ENCODE results near the gene FTO. TPM values are rescaled to one million over a fixed set of nuclear protein-coding genes. Genes with fewer than 3 reads are reported as not detected.

Gene FTO
- total and polyA plus RNA-seq, 2 of the 13 experiments (the other 11 are each of a cell fraction or from before 2014, with no cell fraction given) = 41.6 to 55.8 TPM

DNA sequence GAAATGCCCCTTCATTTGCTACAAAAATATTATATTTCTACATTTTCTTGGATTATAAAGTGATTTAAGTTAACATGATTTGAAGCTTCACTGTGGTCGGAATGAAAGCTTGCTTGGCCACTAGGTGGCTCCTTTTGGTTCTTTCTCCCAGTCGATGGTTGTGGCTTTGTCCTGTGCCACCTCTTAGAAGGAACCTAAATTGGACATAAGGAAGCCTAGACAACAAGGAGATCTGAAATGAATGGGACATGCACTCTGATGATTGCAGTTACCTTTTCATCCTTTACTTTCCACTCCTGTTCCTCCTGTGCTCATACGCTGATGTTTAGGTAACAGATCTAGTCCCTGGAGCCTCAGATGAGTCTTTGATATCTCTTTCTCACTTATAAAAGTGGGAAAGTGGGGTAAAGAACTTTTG lies 39.2 kb downstream of the FTO start:
- H3K36me3 ChIP-seq (replicated peaks in 1 of 2; ENCODE audit: control insufficient read depth in 1 of 2, insufficient read depth in 2 of 2, low read length in 2 of 2) = no peaks in the 10 kb centered on the region
- no peak overlapping the region for H3K4me3 ChIP-seq (replicated peaks in 1 of 3; ENCODE audit: insufficient read depth in 1 of 3, low read depth in 2 of 3, low read length in 3 of 3)
- peak; percentile 72 for ATAC-seq
- intact Hi-C loops (cut with micrococcal nuclease; ENCODE audit: unreplicated experiment) (no loop called here), in situ Hi-C loops (cut with HindIII; ENCODE audit: extremely low pct_ligation_motif_present, low pct_unique_long_range_greater_than_20kb) (no loop called here)
- WGBS (ENCODE audit: low lambda C conversion rate) = 59% methylated on average over 3 of the region's 3 CpGs
- no peaks in the 10 kb centered on the region for H3K27me3 ChIP-seq (ENCODE audit: control insufficient read depth in 1 of 2, insufficient read depth in 2 of 2, low read length in 2 of 2)
- peak; percentile 39 for DNase-seq (ENCODE audit: low spot score)
- BruUV-seq (replicated peaks) = no TSS peak
- no peaks in the 10 kb centered on the region for H4K20me1 ChIP-seq (ENCODE audit: insufficient read depth, low read length)
- H3K4me2 ChIP-seq (ENCODE audit: low read depth, low read length) = no peak overlapping the region
- H3K9me3 ChIP-seq (ENCODE audit: low read length) = peaks cover 4% of the 10 kb centered on the region; the same call in 1 of the 2 replicates
- H3K4me1 ChIP-seq (ENCODE audit: insufficient read depth, low read length) = peaks cover 48% of the 10 kb centered on the region
- ChIA-PET CTCF (ENCODE audit: low intra/inter-chr PET ratio, low total read pairs) (interaction anchor here (1.1 to 1.3 kb wide), 2 partner anchors 30 to 1515 kb away, joined by 3 to 5 read pairs; no protein-coding TSS in a partner anchor), POLR2A (no interaction called here)
- H3K79me2 ChIP-seq (ENCODE audit: insufficient read depth, low read length) = peaks cover 29% of the 10 kb centered on the region
- no peak overlapping the region for H3K27ac ChIP-seq (ENCODE audit: extremely low read length, insufficient read depth, low read length)
- FAIRE-seq = no peak
- H2AFZ ChIP-seq (ENCODE audit: low read length) = no peak overlapping the region
- H3K9ac ChIP-seq (ENCODE audit: insufficient read depth, low read depth, low read length) = no peak overlapping the region
- TF ChIP-seq MZF1 (CRISPR knock-in tag; IDR thresholded peaks at IDR 0.05; ENCODE audit: borderline replicate concordance) (no peak), FOXJ3 (CRISPR knock-in tag; IDR thresholded peaks at IDR 0.05; ENCODE audit: borderline replicate concordance) (no peak), ZKSCAN8 (CRISPR knock-in tag; IDR thresholded peaks at IDR 0.05; ENCODE audit: borderline replicate concordance) (0 out of 2 replicates have a peak, but pooled peaks have one; percentile 28), NFE2L1 (CRISPR knock-in tag; IDR thresholded peaks at IDR 0.05; ENCODE audit: borderline replicate concordance) (no peak), SCMH1 (CRISPR knock-in tag; IDR thresholded peaks at IDR 0.05; ENCODE audit: borderline replicate concordance) (no peak), MAFF (IDR thresholded peaks at IDR 0.05; ENCODE audit: low read depth, low read length) (no peak), ZNF567 (CRISPR knock-in tag; IDR thresholded peaks at IDR 0.05; ENCODE audit: borderline replicate concordance) (no peak), SP4 (CRISPR knock-in tag; IDR thresholded peaks at IDR 0.05) (no peak), CBX5 (CRISPR knock-in tag; IDR thresholded peaks at IDR 0.05; ENCODE audit: borderline replicate concordance) (peak; percentile 51; the same call in 1 of the 2 replicates), ESRRA (CRISPR knock-in tag; IDR thresholded peaks at IDR 0.05; ENCODE audit: low read depth) (no peak), MBNL3 (CRISPR knock-in tag; conservative IDR thresholded peaks at IDR 0.05) (no peak), SMAD1 (CRISPR knock-in tag; IDR thresholded peaks at IDR 0.05; ENCODE audit: borderline replicate concordance, low read depth) (no peak), SYNCRIP (IDR thresholded peaks at IDR 0.05; ENCODE audit: insufficient read depth, low read depth, low read length) (no peak)
- TF ChIP-seq, protein P1, sequence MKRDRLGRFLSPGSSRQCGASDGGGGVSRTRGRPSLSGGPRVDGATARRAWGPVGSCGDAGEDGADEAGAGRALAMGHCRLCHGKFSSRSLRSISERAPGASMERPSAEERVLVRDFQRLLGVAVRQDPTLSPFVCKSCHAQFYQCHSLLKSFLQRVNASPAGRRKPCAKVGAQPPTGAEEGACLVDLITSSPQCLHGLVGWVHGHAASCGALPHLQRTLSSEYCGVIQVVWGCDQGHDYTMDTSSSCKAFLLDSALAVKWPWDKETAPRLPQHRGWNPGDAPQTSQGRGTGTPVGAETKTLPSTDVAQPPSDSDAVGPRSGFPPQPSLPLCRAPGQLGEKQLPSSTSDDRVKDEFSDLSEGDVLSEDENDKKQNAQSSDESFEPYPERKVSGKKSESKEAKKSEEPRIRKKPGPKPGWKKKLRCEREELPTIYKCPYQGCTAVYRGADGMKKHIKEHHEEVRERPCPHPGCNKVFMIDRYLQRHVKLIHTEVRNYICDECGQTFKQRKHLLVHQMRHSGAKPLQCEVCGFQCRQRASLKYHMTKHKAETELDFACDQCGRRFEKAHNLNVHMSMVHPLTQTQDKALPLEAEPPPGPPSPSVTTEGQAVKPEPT (CRISPR knock-in tag; IDR thresholded peaks at IDR 0.05; ENCODE audit: low read depth) = no peak
- TF ChIP-seq, protein P2, sequence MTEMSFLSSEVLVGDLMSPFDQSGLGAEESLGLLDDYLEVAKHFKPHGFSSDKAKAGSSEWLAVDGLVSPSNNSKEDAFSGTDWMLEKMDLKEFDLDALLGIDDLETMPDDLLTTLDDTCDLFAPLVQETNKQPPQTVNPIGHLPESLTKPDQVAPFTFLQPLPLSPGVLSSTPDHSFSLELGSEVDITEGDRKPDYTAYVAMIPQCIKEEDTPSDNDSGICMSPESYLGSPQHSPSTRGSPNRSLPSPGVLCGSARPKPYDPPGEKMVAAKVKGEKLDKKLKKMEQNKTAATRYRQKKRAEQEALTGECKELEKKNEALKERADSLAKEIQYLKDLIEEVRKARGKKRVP (CRISPR knock-in tag; IDR thresholded peaks at IDR 0.05) = 0 out of 4 replicates have a peak, but pooled peaks of 1 of the 2 experiments have one; percentile 34
- TF ChIP-seq, protein P3, sequence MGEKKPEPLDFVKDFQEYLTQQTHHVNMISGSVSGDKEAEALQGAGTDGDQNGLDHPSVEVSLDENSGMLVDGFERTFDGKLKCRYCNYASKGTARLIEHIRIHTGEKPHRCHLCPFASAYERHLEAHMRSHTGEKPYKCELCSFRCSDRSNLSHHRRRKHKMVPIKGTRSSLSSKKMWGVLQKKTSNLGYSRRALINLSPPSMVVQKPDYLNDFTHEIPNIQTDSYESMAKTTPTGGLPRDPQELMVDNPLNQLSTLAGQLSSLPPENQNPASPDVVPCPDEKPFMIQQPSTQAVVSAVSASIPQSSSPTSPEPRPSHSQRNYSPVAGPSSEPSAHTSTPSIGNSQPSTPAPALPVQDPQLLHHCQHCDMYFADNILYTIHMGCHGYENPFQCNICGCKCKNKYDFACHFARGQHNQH (CRISPR knock-in tag; IDR thresholded peaks at IDR 0.05) = 0 out of 2 replicates have a peak, but pooled peaks have one; percentile 21
